H1 (cell line): ENCODE results near the gene SPATA16. TPM values are rescaled to one million over a fixed set of nuclear protein-coding genes. Genes with fewer than 3 reads are reported as not detected.

Experiments
- CTCF ChIA-PET: fragments of 300-600 bp; sonication (Branson Sonifier 250); formaldehyde crosslinking; loops from one replicate; lab custom pipeline; 2021; ENCODE audit not compliant: partially characterized antibody; lab: Charles Lee
- POLR2A ChIA-PET: fragments of 300-600 bp; sonication (Branson Sonifier 250); formaldehyde crosslinking; loops from one replicate; lab custom pipeline; 2021; ENCODE audit warnings: inconsistent platforms; ENCODE audit not compliant: partially characterized antibody; lab: Charles Lee
- DNase-seq, 2 experiments: peaks; one replicate each; pipeline versions ENCODE4 v3.0.0 to v3.0.0-alpha.2; 2010 to 2022; ENCODE audit warnings: low spot score in 2 of 2, low read depth in 1 of 2, mixed read lengths in 1 of 2
- FAIRE-seq: peaks from 2 replicates; lab custom pipeline; 2011; peaks lifted over from hg19 to GRCh38; lab: Jason Lieb, UNC
- H2AFZ ChIP-seq: 2 replicates; pipeline ENCODE4 v1.8.1; 2012; ENCODE audit warnings: low read length, inconsistent platforms
- H2AK5ac ChIP-seq: 2 replicates; pipeline ENCODE4 v1.6.1; 2013; ENCODE audit warnings: low read depth, low read length
- H2BK120ac ChIP-seq: replicated peaks from 2 replicates; pipeline ENCODE3; 2013; ENCODE audit warnings: low read depth, low read length, inconsistent platforms
- H2BK12ac ChIP-seq: 2 replicates; pipeline ENCODE4 v1.6.1; 2013; ENCODE audit warnings: low read depth, low read length
- H2BK15ac ChIP-seq: 2 replicates; pipeline ENCODE4 v1.6.1; 2013; ENCODE audit warnings: low read length
- H2BK20ac ChIP-seq: 2 replicates; pipeline ENCODE4 v1.6.1; 2013; ENCODE audit warnings: low read length
- H2BK5ac ChIP-seq: 2 replicates; pipeline ENCODE4 v1.6.1; 2013; ENCODE audit warnings: low read depth, low read length
- H3K14ac ChIP-seq: 2 replicates; pipeline ENCODE4 v1.6.1; 2013; ENCODE audit warnings: inconsistent platforms; ENCODE audit not compliant: insufficient read length
- H3K18ac ChIP-seq: 2 replicates; pipeline ENCODE4 v1.6.1; 2013; ENCODE audit warnings: low read length; ENCODE audit errors: extremely low read depth
- H3K23ac ChIP-seq: 2 replicates; pipeline ENCODE4 v1.6.1; 2013; ENCODE audit warnings: inconsistent platforms; ENCODE audit not compliant: insufficient read length
- H3K23me2 ChIP-seq: 2 replicates; pipeline ENCODE4 v1.6.1; 2013; ENCODE audit warnings: low read depth, low read length
- H3K27ac ChIP-seq: 2 replicates; pipeline ENCODE4 v1.6.1; 2011; ENCODE audit warnings: low read depth, low read length, inconsistent platforms
- H3K27me3 ChIP-seq, 4 experiments: replicated peaks in 1 of 4; 1 replicate in 1 of 4; 2 replicates in 3 of 4; pipeline versions ENCODE4 v1.6.1 to v1.8.1; 2011 to 2013; ENCODE audit warnings: low read length in 3 of 4, mild to moderate bottlenecking in 3 of 4, inconsistent platforms in 2 of 4, mixed read lengths in 2 of 4, moderate library complexity in 1 of 4; ENCODE audit not compliant: control insufficient read depth in 3 of 4, insufficient read depth in 3 of 4; ENCODE audit errors: extremely low read depth in 1 of 4
- H3K36me3 ChIP-seq, 4 experiments: 2 replicates each; pipeline versions ENCODE4 v1.6.1 to v1.8.1; 2011 to 2013; ENCODE audit warnings: mild to moderate bottlenecking in 4 of 4, low read length in 3 of 4, moderate library complexity in 2 of 4, control low read depth in 1 of 4, inconsistent platforms in 1 of 4; ENCODE audit not compliant: insufficient read depth in 4 of 4, control insufficient read depth in 2 of 4
- H3K4ac ChIP-seq: replicated peaks from 2 replicates; pipeline ENCODE3; 2013; ENCODE audit warnings: low read length, low read depth, mixed read lengths, inconsistent platforms; ENCODE audit not compliant: insufficient read length
- H3K4me1 ChIP-seq, 4 experiments: replicated peaks in 1 of 4; 1 replicate in 1 of 4; 2 replicates in 3 of 4; pipeline versions ENCODE4 v1.6.1 to v1.8.1; 2011 to 2013; ENCODE audit warnings: low read length in 3 of 4, inconsistent platforms in 2 of 4, mixed read lengths in 1 of 4; ENCODE audit not compliant: insufficient read depth in 4 of 4, control insufficient read depth in 3 of 4
- H3K4me2 ChIP-seq, 2 experiments: 2 replicates each; pipeline versions ENCODE4 v1.6.1 to v1.8.1; 2011 to 2013; ENCODE audit warnings: low read depth in 2 of 2, low read length in 2 of 2, control low read depth in 1 of 2, inconsistent platforms in 1 of 2, mild to moderate bottlenecking in 1 of 2; ENCODE audit not compliant: insufficient read depth in 1 of 2
- H3K4me3 ChIP-seq, 4 experiments: fragments of 200-600, 300-600 bp in 1 of 4; sonication (generic), shearing (Covaris generic), sonication (Bioruptor Twin) in 1 of 4; 2 replicates each; pipeline versions ENCODE4 v1.5.1 to v1.8.1; 2011 to 2016; ENCODE audit warnings: low read length in 4 of 4, low read depth in 3 of 4, control low read depth in 2 of 4, inconsistent platforms in 2 of 4, mild to moderate bottlenecking in 2 of 4, mixed read lengths in 1 of 4, moderate library complexity in 1 of 4; ENCODE audit not compliant: insufficient read depth in 2 of 4; ENCODE audit errors: extremely low read depth in 1 of 4
- H3K56ac ChIP-seq: replicated peaks from 2 replicates; pipeline ENCODE3; 2013; ENCODE audit warnings: low read depth, mild to moderate bottlenecking, mixed read lengths, low read length, inconsistent platforms; ENCODE audit not compliant: insufficient read length
- H3K79me1 ChIP-seq: 2 replicates; pipeline ENCODE4 v1.6.1; 2013; ENCODE audit warnings: low read depth, low read length, control low read depth
- H3K79me2 ChIP-seq, 2 experiments: 2 replicates each; pipeline versions ENCODE4 v1.6.1 to v1.8.1; 2012 to 2013; ENCODE audit warnings: low read length in 2 of 2, mild to moderate bottlenecking in 2 of 2, inconsistent platforms in 1 of 2; ENCODE audit not compliant: insufficient read depth in 2 of 2, control insufficient read depth in 1 of 2
- H3K9ac ChIP-seq, 4 experiments: replicated peaks in 1 of 4; 1 replicate in 1 of 4; 2 replicates in 3 of 4; pipeline versions ENCODE4 v1.6.1 to v1.8.1; 2011 to 2013; ENCODE audit warnings: low read depth in 3 of 4, low read length in 3 of 4, control low read depth in 2 of 4, mild to moderate bottlenecking in 2 of 4, moderate library complexity in 2 of 4, inconsistent platforms in 1 of 4; ENCODE audit errors: extremely low read depth in 1 of 4
- H3K9me3 ChIP-seq, 2 experiments: 2 replicates each; pipeline versions ENCODE4 v1.6.1 to v1.8.1; 2012 to 2013; ENCODE audit warnings: mild to moderate bottlenecking in 2 of 2, moderate library complexity in 2 of 2, control low read depth in 1 of 2, inconsistent platforms in 1 of 2, low read depth in 1 of 2, low read length in 1 of 2, mixed read lengths in 1 of 2; ENCODE audit not compliant: insufficient read depth in 2 of 2
- H4K20me1 ChIP-seq, 2 experiments: replicated peaks in 1 of 2; 2 replicates each; pipeline versions ENCODE3 to v1.8.1; 2011 to 2013; ENCODE audit warnings: inconsistent platforms in 2 of 2, low read length in 2 of 2, mild to moderate bottlenecking in 1 of 2; ENCODE audit not compliant: insufficient read depth in 2 of 2, control insufficient read depth in 1 of 2
- H4K5ac ChIP-seq: 2 replicates; pipeline ENCODE4 v1.6.1; 2013; ENCODE audit warnings: low read length, low read depth, mixed read lengths, inconsistent platforms; ENCODE audit not compliant: insufficient read length
- H4K8ac ChIP-seq: 2 replicates; pipeline ENCODE4 v1.8.0; 2013; ENCODE audit warnings: mild to moderate bottlenecking, moderate library complexity, low read length, inconsistent platforms; ENCODE audit not compliant: insufficient read depth; ENCODE audit errors: extremely low read depth
- H4K91ac ChIP-seq: replicated peaks from 2 replicates; pipeline ENCODE3; 2013; ENCODE audit warnings: low read length, mixed read lengths, inconsistent platforms; ENCODE audit not compliant: insufficient read length
- BCL11A ChIP-seq, 2 experiments: IDR thresholded peaks; one replicate each; pipeline ENCODE4 v1.6.1; 2011; ENCODE audit warnings: low read depth in 2 of 2, low read length in 2 of 2, mild to moderate bottlenecking in 2 of 2
- CTCF ChIP-seq, 3 experiments: IDR thresholded peaks; 1 replicate in 2 of 3; 2 replicates in 1 of 3; pipeline versions ENCODE4 v1.5.1 to v1.6.1; 2011; ENCODE audit warnings: low read length in 3 of 3, mild to moderate bottlenecking in 3 of 3, inconsistent platforms in 2 of 3, low read depth in 1 of 3, moderate library complexity in 1 of 3; ENCODE audit not compliant: insufficient read depth in 1 of 3; ENCODE audit errors: control extremely low read depth in 1 of 3
- FOSL1 ChIP-seq: IDR thresholded peaks from 2 replicates; pipeline ENCODE4 v1.6.1; 2011; ENCODE audit warnings: mild to moderate bottlenecking, low read depth, low read length, moderate library complexity; ENCODE audit not compliant: insufficient read depth
- KDM5A ChIP-seq: fragments of 200-600 bp; IDR thresholded peaks from 2 replicates; pipeline ENCODE4 v1.7.1; 2012; ENCODE audit warnings: mild to moderate bottlenecking, low read length, inconsistent platforms, mixed read lengths
- MAX ChIP-seq: IDR thresholded peaks from 2 replicates; pipeline ENCODE4 v1.6.1; 2012; ENCODE audit warnings: inconsistent platforms
- POLR2A ChIP-seq, 2 experiments: IDR thresholded peaks; 1 replicate in 1 of 2; 2 replicates in 1 of 2; pipeline ENCODE4 v1.6.1; 2011; ENCODE audit warnings: low read depth in 2 of 2, low read length in 2 of 2, mild to moderate bottlenecking in 2 of 2; ENCODE audit errors: control extremely low read depth in 1 of 2
- RXRA ChIP-seq: IDR thresholded peaks from 2 replicates; pipeline ENCODE4 v1.6.1; 2011; ENCODE audit warnings: low read depth, mild to moderate bottlenecking, low read length, moderate library complexity; ENCODE audit not compliant: insufficient read depth
- SIRT6 ChIP-seq: IDR thresholded peaks from one replicate; pipeline ENCODE4 v1.7.1; 2012; ENCODE audit warnings: low read length, inconsistent platforms
- TAF7 ChIP-seq: optimal IDR thresholded peaks from 2 replicates; pipeline ENCODE3; 2011; ENCODE audit warnings: low read depth, mild to moderate bottlenecking, inconsistent platforms, low read length, moderate library complexity, borderline replicate concordance
- WGBS, 2 experiments: shearing (Covaris generic) in 1 of 2; methylation state at CpG; one replicate each; pipeline versions ENCODE4 v1.1.6 to v1.1.7; 2013 to 2015; ENCODE audit warnings: low lambda C conversion rate in 2 of 2, mixed read lengths in 2 of 2, inconsistent platforms in 1 of 2, low coverage in 1 of 2, missing lambda C conversion rate in 1 of 2; ENCODE audit not compliant: insufficient replicate concordance in 2 of 2, insufficient coverage in 1 of 2, insufficient read length in 1 of 2; ENCODE audit errors: extremely low coverage in 1 of 2, missing lambda C conversion rate in 1 of 2; 5-methylcytosine and 5-hydroxymethylcytosine counted together
- polyA plus RNA-seq, 7 experiments: library from polyadenylated mRNA; depleted of rRNA in 3 of 7; stranded (reverse) in 5 of 7; unstranded in 2 of 7; fragments of >200 nt in 5 of 7; fragments of 200-250 nt in 2 of 7; gene quantifications; 1 replicate in 5 of 7; 2 replicates in 1 of 7; 4 replicates in 1 of 7; pipeline versions ENCODE4 v1.2.1 to v1.2.3, GENCODE V29; 2011 to 2013; ENCODE audit warnings: missing spikeins in 2 of 7, mixed read lengths in 2 of 7
- total RNA-seq: library from RNA; stranded (reverse); fragmentation: NEBNext Ultra II Directional; extraction: Animal tissue kit (Norgen Biotek cat#: 25700); gene quantifications from 2 replicates; pipeline ENCODE4 v1.2.1, GENCODE V29; 2021

SPATA16 gene
- total and polyA plus RNA-seq, 2 of the 8 experiments (the other 6 are each of a cell fraction or from before 2014, with no cell fraction given) = 0.05 to 2.7 TPM

GRCh38 chr3:172977696-172978095, 163.3 kb downstream of the SPATA16 start:
- Histone ChIP-seq H2BK12ac (no peak overlapping the region), H3K56ac (no peak overlapping the region), H3K27me3 (no peaks in the 10 kb centered on the region; a peak in 1 of 7 replicates), H3K9me3 (no peaks in the 10 kb centered on the region), H3K27ac (no peak overlapping the region), H4K8ac (no peak overlapping the region), H3K4me1 (no peaks in the 10 kb centered on the region), H2BK120ac (no peak overlapping the region), H3K79me2 (no peaks in the 10 kb centered on the region), H3K14ac (no peak overlapping the region), H4K91ac (no peak overlapping the region), H3K23me2 (no peaks in the 10 kb centered on the region; the same call in 1 of the 2 replicates), H3K79me1 (no peaks in the 10 kb centered on the region), H3K4ac (no peak overlapping the region), H4K5ac (no peak overlapping the region), H2BK5ac (no peak overlapping the region), H2BK20ac (no peak overlapping the region), H3K4me2 (no peak overlapping the region), H3K4me3 (no peak overlapping the region), H2BK15ac (no peak overlapping the region), H3K9ac (no peak overlapping the region), H3K36me3 (no peaks in the 10 kb centered on the region), H3K18ac (no peak overlapping the region), H3K23ac (no peak overlapping the region), H2AFZ (no peak overlapping the region), H2AK5ac (no peak overlapping the region), H4K20me1 (no peaks in the 10 kb centered on the region)
- WGBS, 2 experiments = 92% methylated on average over 1 of the region's 1 CpG; no CpG with 5 or more reads in 1 of the 2 experiments
- DNase-seq (no peak), FAIRE-seq (no peak)
- CTCF ChIA-PET = interaction anchor here (0.6 to 2.0 kb wide), 2 partner anchors 9 to 358 kb away, joined by 3 to 8 read pairs; no protein-coding TSS in a partner anchor
- TF ChIP-seq TAF7 (no peak), CTCF (IDR thresholded peaks at IDR 0.05; ENCODE audit: control extremely low read depth in 1 of 3, insufficient read depth in 1 of 3, low read depth in 1 of 3, low read length in 3 of 3) (no peak), BCL11A (IDR thresholded peaks at IDR 0.05; ENCODE audit: low read depth in 2 of 2, low read length in 2 of 2) (no peak), FOSL1 (no peak), SIRT6 (no peak), KDM5A (no peak), POLR2A (IDR thresholded peaks at IDR 0.05; ENCODE audit: control extremely low read depth in 1 of 2, low read depth in 2 of 2, low read length in 2 of 2) (no peak), MAX (no peak), RXRA (no peak)
- POLR2A ChIA-PET = no interaction called here
